ENCODE measurements around the gene CTAGE1.

Gene CTAGE1

GRCh38 chr18:22387787-22388186, 29.9 kb downstream of the CTAGE1 start:
- Histone ChIP-seq H4K8ac (ENCODE audit: low read depth, low read length) (no peak overlapping the region), H3K4me3 (ENCODE audit: low read length in 2 of 2) (no peak overlapping the region), H3K27ac (replicated peaks; ENCODE audit: low read length) (no peak overlapping the region), H3K9ac (ENCODE audit: low read depth, low read length, poor library complexity) (no peak overlapping the region), H2AK5ac (ENCODE audit: low read depth, low read length) (no peak overlapping the region), H3K36me3 (replicated peaks in 1 of 2; ENCODE audit: control insufficient read depth in 2 of 2, insufficient read depth in 2 of 2, low read length in 2 of 2) (no peaks in the 10 kb centered on the region), H3K23ac (ENCODE audit: low read depth, low read length, poor library complexity) (no peak overlapping the region), H3K4me1 (ENCODE audit: control insufficient read depth in 2 of 2, insufficient read depth in 1 of 2, low read depth in 1 of 2, low read length in 2 of 2) (no peaks in the 10 kb centered on the region), H2BK5ac (ENCODE audit: low read length) (no peak overlapping the region), H3K4me2 (ENCODE audit: insufficient read depth, low read length, poor library complexity, severe bottlenecking) (no peak overlapping the region), H2BK15ac (ENCODE audit: low read length) (no peak overlapping the region), H2BK120ac (ENCODE audit: low read depth, low read length) (no peak overlapping the region), H2BK12ac (ENCODE audit: low read length) (no peak overlapping the region), H3K14ac (ENCODE audit: low read length) (no peak overlapping the region), H3K9me3 (replicated peaks in 1 of 2; ENCODE audit: control insufficient read depth in 2 of 2, insufficient read depth in 1 of 2, low read depth in 1 of 2, low read length in 2 of 2) (no peaks in the 10 kb centered on the region), H4K91ac (ENCODE audit: low read depth, low read length, poor library complexity) (no peak overlapping the region), H3K18ac (ENCODE audit: low read length) (no peak overlapping the region), H3K27me3 (ENCODE audit: control insufficient read depth in 3 of 3, insufficient read depth in 3 of 3, low read depth in 1 of 3, low read length in 3 of 3) (no peaks in the 10 kb centered on the region), H2AFZ (ENCODE audit: low read length) (no peak overlapping the region), H3K79me1 (ENCODE audit: low read depth, low read length) (no peaks in the 10 kb centered on the region), H3K4ac (ENCODE audit: low read length) (no peak overlapping the region)
- no CpG with 5 or more reads among the region's 1 CpG for WGBS, 2 donors (ENCODE audit: extremely low coverage in 2 of 2, insufficient read length in 2 of 2, insufficient replicate concordance in 1 of 2)
- no peak for DNase-seq (ENCODE audit: low spot score)

GRCh38 chr18:22387364-22387763, 30.4 kb downstream of the CTAGE1 start:
- H3K36me3 ChIP-seq (replicated peaks in 1 of 2; ENCODE audit: control insufficient read depth in 2 of 2, insufficient read depth in 2 of 2, low read length in 2 of 2) = no peaks in the 10 kb centered on the region
- H2AFZ ChIP-seq (ENCODE audit: low read length) = no peak overlapping the region
- H3K4me2 ChIP-seq (ENCODE audit: insufficient read depth, low read length, poor library complexity, severe bottlenecking) = no peak overlapping the region
- H3K4me1 ChIP-seq (ENCODE audit: control insufficient read depth in 2 of 2, insufficient read depth in 1 of 2, low read depth in 1 of 2, low read length in 2 of 2) = no peaks in the 10 kb centered on the region
- H3K9me3 ChIP-seq (replicated peaks in 1 of 2; ENCODE audit: control insufficient read depth in 2 of 2, insufficient read depth in 1 of 2, low read depth in 1 of 2, low read length in 2 of 2) = no peaks in the 10 kb centered on the region
- WGBS, 2 donors (ENCODE audit: extremely low coverage in 2 of 2, insufficient read length in 2 of 2, insufficient replicate concordance in 1 of 2) = no CpG with 5 or more reads among the region's 5 CpGs
- H3K27me3 ChIP-seq (ENCODE audit: control insufficient read depth in 3 of 3, insufficient read depth in 3 of 3, low read depth in 1 of 3, low read length in 3 of 3) = no peaks in the 10 kb centered on the region
- no peak overlapping the region for H3K4ac ChIP-seq (ENCODE audit: low read length)
- no peak overlapping the region for H2BK15ac ChIP-seq (ENCODE audit: low read length)
- H3K14ac ChIP-seq (ENCODE audit: low read length) = no peak overlapping the region
- no peak overlapping the region for H4K8ac ChIP-seq (ENCODE audit: low read depth, low read length)
- H4K91ac ChIP-seq (ENCODE audit: low read depth, low read length, poor library complexity) = no peak overlapping the region
- H2BK12ac ChIP-seq (ENCODE audit: low read length) = no peak overlapping the region
- no peak overlapping the region for H2BK5ac ChIP-seq (ENCODE audit: low read length)
- no peak overlapping the region for H3K27ac ChIP-seq (replicated peaks; ENCODE audit: low read length)
- H3K4me3 ChIP-seq (ENCODE audit: low read length in 2 of 2) = no peak overlapping the region
- no peaks in the 10 kb centered on the region for H3K79me1 ChIP-seq (ENCODE audit: low read depth, low read length)
- H2BK120ac ChIP-seq (ENCODE audit: low read depth, low read length) = no peak overlapping the region
- no peak for DNase-seq (ENCODE audit: low spot score)
- no peak overlapping the region for H3K9ac ChIP-seq (ENCODE audit: low read depth, low read length, poor library complexity)
- no peak overlapping the region for H3K18ac ChIP-seq (ENCODE audit: low read length)
- no peak overlapping the region for H2AK5ac ChIP-seq (ENCODE audit: low read depth, low read length)
- H3K23ac ChIP-seq (ENCODE audit: low read depth, low read length, poor library complexity) = no peak overlapping the region

- no peak overlapping the region for H2BK5ac ChIP-seq (ENCODE audit: low read length)
- H3K4me3 ChIP-seq (ENCODE audit: low read length in 2 of 2) = no peak overlapping the region
- H2AK5ac ChIP-seq (ENCODE audit: low read depth, low read length) = no peak overlapping the region
- H3K4ac ChIP-seq (ENCODE audit: low read length) = no peak overlapping the region
- no peak overlapping the region for H4K91ac ChIP-seq (ENCODE audit: low read depth, low read length, poor library complexity)
- no peak overlapping the region for H3K23ac ChIP-seq (ENCODE audit: low read depth, low read length, poor library complexity)
- H3K14ac ChIP-seq (ENCODE audit: low read length) = no peak overlapping the region
- no peaks in the 10 kb centered on the region for H3K79me1 ChIP-seq (ENCODE audit: low read depth, low read length)
- no peak overlapping the region for H2BK15ac ChIP-seq (ENCODE audit: low read length)
- H3K36me3 ChIP-seq (replicated peaks in 1 of 2; ENCODE audit: control insufficient read depth in 2 of 2, insufficient read depth in 2 of 2, low read length in 2 of 2) = no peaks in the 10 kb centered on the region
- no peak overlapping the region for H2AFZ ChIP-seq (ENCODE audit: low read length)
- no peak overlapping the region for H2BK12ac ChIP-seq (ENCODE audit: low read length)
- H3K9ac ChIP-seq (ENCODE audit: low read depth, low read length, poor library complexity) = no peak overlapping the region
- H4K8ac ChIP-seq (ENCODE audit: low read depth, low read length) = no peak overlapping the region
- H3K4me1 ChIP-seq (ENCODE audit: control insufficient read depth in 2 of 2, insufficient read depth in 1 of 2, low read depth in 1 of 2, low read length in 2 of 2) = no peaks in the 10 kb centered on the region
- H3K4me2 ChIP-seq (ENCODE audit: insufficient read depth, low read length, poor library complexity, severe bottlenecking) = no peak overlapping the region
- H3K27me3 ChIP-seq (ENCODE audit: control insufficient read depth in 3 of 3, insufficient read depth in 3 of 3, low read depth in 1 of 3, low read length in 3 of 3) = no peaks in the 10 kb centered on the region
- no peak overlapping the region for H3K27ac ChIP-seq (replicated peaks; ENCODE audit: low read length)
- no peaks in the 10 kb centered on the region for H3K9me3 ChIP-seq (replicated peaks in 1 of 2; ENCODE audit: control insufficient read depth in 2 of 2, insufficient read depth in 1 of 2, low read depth in 1 of 2, low read length in 2 of 2)
- no CpG with 5 or more reads among the region's 4 CpGs for WGBS, 2 donors (ENCODE audit: extremely low coverage in 2 of 2, insufficient read length in 2 of 2, insufficient replicate concordance in 1 of 2)
- DNase-seq (ENCODE audit: low spot score) = no peak
- no peak overlapping the region for H3K18ac ChIP-seq (ENCODE audit: low read length)
- H2BK120ac ChIP-seq (ENCODE audit: low read depth, low read length) = no peak overlapping the region
These were observed 32.0 kb downstream of the CTAGE1 start for GRCh38 chr18:22385718-22386117.

GRCh38 chr18:22378672-22379282, 38.9 kb downstream of the CTAGE1 start:
- no peak for DNase-seq (ENCODE audit: low spot score)
- no peak overlapping the region for H3K18ac ChIP-seq (ENCODE audit: low read length)
- no CpG with 5 or more reads among the region's 2 CpGs for WGBS, 2 donors (ENCODE audit: extremely low coverage in 2 of 2, insufficient read length in 2 of 2, insufficient replicate concordance in 1 of 2)

More at GRCh38 chr18:22378672-22379282, 38.9 kb downstream of the CTAGE1 start:
- Histone ChIP-seq H3K4me1 (ENCODE audit: control insufficient read depth in 2 of 2, insufficient read depth in 1 of 2, low read depth in 1 of 2, low read length in 2 of 2) (no peaks in the 10 kb centered on the region), H2BK5ac (ENCODE audit: low read length) (no peak overlapping the region), H4K8ac (ENCODE audit: low read depth, low read length) (no peak overlapping the region), H2BK15ac (ENCODE audit: low read length) (no peak overlapping the region), H3K4me3 (ENCODE audit: low read length in 2 of 2) (no peak overlapping the region), H3K36me3 (replicated peaks in 1 of 2; ENCODE audit: control insufficient read depth in 2 of 2, insufficient read depth in 2 of 2, low read length in 2 of 2) (no peaks in the 10 kb centered on the region), H3K27ac (replicated peaks; ENCODE audit: low read length) (no peak overlapping the region), H3K79me1 (ENCODE audit: low read depth, low read length) (no peaks in the 10 kb centered on the region), H3K4me2 (ENCODE audit: insufficient read depth, low read length, poor library complexity, severe bottlenecking) (no peak overlapping the region), H2AK5ac (ENCODE audit: low read depth, low read length) (no peak overlapping the region), H2BK12ac (ENCODE audit: low read length) (no peak overlapping the region), H3K9me3 (replicated peaks in 1 of 2; ENCODE audit: control insufficient read depth in 2 of 2, insufficient read depth in 1 of 2, low read depth in 1 of 2, low read length in 2 of 2) (no peaks in the 10 kb centered on the region), H3K4ac (ENCODE audit: low read length) (no peak overlapping the region), H3K9ac (ENCODE audit: low read depth, low read length, poor library complexity) (no peak overlapping the region), H3K27me3 (ENCODE audit: control insufficient read depth in 3 of 3, insufficient read depth in 3 of 3, low read depth in 1 of 3, low read length in 3 of 3) (no peaks in the 10 kb centered on the region), H4K91ac (ENCODE audit: low read depth, low read length, poor library complexity) (no peak overlapping the region), H3K23ac (ENCODE audit: low read depth, low read length, poor library complexity) (no peak overlapping the region), H2BK120ac (ENCODE audit: low read depth, low read length) (no peak overlapping the region), H2AFZ (ENCODE audit: low read length) (no peak overlapping the region), H3K14ac (ENCODE audit: low read length) (no peak overlapping the region)
